ENCODE data around the gene NDUFS7.
"Not testable (repeated sequence)": the region's sequence is repeated elsewhere in the genome, so short reads cannot be mapped to it uniquely, and the experiment has no call there.

NDUFS7 gene

DNA sequence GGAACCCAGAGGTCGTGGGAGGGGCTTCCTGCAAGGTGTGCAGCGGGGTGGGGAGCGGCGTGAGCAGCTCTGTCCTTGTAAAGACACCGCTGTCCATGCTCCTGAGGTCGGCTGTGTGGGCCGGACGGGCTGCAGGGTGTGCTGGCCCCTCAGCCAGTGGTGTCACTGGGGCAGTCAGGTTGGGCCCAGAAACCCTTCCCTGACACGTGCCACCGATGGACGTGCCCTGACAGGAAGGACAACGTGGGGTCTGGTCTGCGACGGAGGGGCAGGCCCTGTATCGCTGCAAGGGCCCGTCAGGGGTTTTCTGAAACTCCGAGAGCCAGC, 50.3 kb downstream of the NDUFS7 start:
- no peak for DNase-seq (ENCODE audit: low spot score)

DNA sequence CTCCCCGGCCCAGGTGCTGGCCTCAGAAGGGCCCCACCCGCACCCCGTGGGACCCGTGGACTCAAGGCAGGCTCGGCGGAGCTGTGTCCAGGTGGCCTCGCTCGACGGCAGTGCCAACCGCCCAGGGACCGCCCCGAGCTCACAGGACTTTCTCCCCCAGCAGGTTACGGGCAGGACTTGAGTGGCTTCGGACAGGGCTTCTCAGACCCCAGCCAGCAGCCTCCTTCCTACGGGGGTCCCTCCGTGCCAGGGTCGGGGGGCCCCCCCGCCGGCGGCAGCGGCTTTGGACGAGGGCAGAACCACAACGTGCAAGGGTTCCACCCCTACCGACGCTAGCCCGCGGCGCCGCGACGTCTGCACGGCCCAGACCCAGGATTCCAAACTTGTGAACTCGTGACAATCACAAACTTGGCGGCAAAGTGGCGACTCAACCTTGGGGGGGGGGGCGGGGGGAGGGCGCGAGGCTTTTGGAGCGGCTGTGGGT, 50.9 kb downstream of the NDUFS7 start:
- no peak for DNase-seq (ENCODE audit: low spot score)

GRCh38 chr19:1435378-1435989, 51.8 kb downstream of the NDUFS7 start:
- DNase-seq (ENCODE audit: low spot score): no peak

GRCh38 chr19:1437609-1438008, 53.9 kb downstream of the NDUFS7 start:
- DNase-seq (ENCODE audit: low spot score): no peak

GRCh38 chr19:1438035-1438932, 54.6 kb downstream of the NDUFS7 start, which contains the start of gene RPS15:
Gene RPS15 (plus strand): TSS chr19:1438396. CDS start chr19:1438426, 30 bp downstream.
- DNase-seq (ENCODE audit: low spot score): peak; percentile 94

GRCh38 chr19:1438933-1439354, 55.2 kb downstream of the NDUFS7 start:
- DNase-seq (ENCODE audit: low spot score): no peak

DNA sequence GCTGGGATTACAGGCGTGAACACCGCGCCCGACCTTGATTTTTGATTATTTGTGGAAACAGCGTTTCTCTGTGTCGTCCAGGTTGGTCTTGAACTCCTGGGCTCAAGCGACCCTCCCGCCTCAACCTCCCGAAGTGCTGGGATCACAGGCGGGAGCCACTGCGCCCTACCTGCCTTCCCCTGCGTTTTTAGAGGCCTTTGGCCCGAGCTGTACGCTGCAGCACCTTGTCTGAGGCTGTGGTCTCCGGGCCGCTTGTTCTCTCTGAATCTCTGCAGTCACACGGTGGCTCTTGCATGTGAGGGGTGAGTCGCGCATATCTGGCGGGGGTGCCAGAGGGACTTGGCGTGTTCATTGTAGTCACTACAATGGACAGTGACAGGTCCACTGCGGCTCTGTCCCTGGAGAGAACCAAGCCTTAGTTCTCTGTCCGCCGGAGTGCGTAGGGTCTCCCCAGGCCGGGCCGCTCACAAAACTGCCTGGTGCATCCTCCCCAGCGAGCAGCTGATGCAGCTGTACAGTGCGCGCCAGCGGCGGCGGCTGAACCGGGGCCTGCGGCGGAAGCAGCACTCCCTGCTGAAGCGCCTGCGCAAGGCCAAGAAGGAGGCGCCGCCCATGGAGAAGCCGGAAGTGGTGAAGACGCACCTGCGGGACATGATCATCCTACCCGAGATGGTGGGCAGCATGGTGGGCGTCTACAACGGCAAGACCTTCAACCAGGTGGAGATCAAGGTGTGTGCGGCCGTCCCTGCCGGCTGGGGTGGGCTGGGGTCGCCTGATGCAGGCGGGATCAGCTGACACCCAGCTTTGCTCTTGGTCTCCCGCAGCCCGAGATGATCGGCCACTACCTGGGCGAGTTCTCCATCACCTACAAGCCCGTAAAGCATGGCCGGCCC, 56.1 kb downstream of the NDUFS7 start:
- not testable (repeated sequence) for DNase-seq (ENCODE audit: low spot score)

- DNase-seq (ENCODE audit: low spot score): no peak
Observed at GRCh38 chr19:1440418-1440801, 56.7 kb downstream of the NDUFS7 start.

DNA sequence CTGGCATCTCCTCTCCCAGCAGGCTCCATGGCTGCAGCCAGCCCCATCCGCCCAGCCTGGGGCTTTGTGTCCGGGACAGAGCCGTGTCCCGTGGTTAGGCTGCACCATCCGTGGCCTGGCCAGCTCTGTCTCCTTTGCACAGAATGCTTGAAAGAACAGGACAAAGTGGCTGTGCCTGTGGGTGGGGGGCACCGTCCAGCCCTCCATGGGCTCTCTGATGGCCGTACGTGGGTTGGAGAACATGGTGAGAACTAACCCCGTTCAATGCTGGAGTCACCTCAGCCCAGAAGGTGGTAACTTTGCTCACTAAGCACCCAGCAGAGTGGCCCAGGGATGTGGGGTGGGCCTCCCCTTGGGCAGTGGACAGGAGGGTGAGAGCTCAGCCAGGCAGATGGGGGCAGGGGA, 57.3 kb downstream of the NDUFS7 start:
- no peak for DNase-seq (ENCODE audit: low spot score)

DNA sequence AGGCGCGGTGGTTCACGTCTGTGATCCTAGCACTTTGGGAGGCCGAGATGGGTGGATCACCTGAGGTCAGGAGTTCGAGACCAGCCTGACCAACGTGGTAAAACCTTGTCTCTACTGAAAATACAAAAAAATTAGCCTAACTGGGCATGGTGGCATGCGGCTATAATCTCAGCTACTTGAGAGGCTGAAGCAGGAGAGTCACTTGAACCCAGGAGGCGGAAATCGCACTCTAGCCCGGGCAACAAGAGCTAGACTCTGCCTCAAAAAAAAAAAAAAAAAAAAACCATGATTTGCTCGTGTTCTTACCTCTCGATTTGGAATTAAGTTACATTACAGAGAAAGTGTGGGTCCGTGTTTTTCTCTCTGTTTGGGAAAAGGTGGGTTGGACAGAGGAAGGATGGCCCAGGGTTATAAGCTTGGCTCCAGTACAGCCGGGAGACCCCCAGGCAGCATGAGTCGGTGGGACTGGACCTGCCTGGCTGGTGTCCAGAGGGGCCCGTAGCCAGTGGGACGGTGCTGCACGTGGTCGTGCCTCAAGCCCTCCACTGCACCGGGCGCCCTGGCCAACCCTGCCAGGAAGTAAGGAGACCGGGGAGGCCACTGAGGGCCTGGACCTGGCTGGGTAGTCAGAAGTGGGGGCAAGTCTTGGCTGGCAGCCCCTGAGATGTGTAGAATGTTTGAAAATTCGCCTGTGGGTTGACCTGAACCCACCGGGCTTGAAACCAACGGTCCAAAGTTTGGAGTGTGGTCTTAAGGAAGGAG, 58.2 kb downstream of the NDUFS7 start:
- no peak for DNase-seq (ENCODE audit: low spot score)
